Lung (tissue), 12 donors: ENCODE results near the gene LHPP. TPM values are rescaled to one million over a fixed set of nuclear protein-coding genes. Genes with fewer than 3 reads are reported as not detected.

ENCODE experiments used
- ATAC-seq: fragments of 200-7000 bp; cut with Tn5 transposase; one replicate; pipeline ENCODE4 v1.9.1; 2020; ENCODE audit warnings: moderate number of reproducible peaks; ENCODE audit not compliant: insufficient read depth, low FRiP score
- DNase-seq, 3 donors: peaks; one replicate each; pipeline ENCODE4 v3.0.0-alpha.2; 2013 to 2017
- H3K27ac ChIP-seq, 2 donors: one replicate each; pipeline ENCODE4 v1.5.1; 2013; ENCODE audit warnings: mild to moderate bottlenecking in 2 of 2, moderate library complexity in 2 of 2, control low read depth in 1 of 2, inconsistent platforms in 1 of 2, low read depth in 1 of 2, low read length in 1 of 2
- H3K27me3 ChIP-seq, 3 donors: one replicate each; pipeline ENCODE4 v1.5.1; 2013; ENCODE audit warnings: low read length in 2 of 3; ENCODE audit not compliant: control insufficient read depth in 3 of 3, insufficient read depth in 3 of 3
- H3K36me3 ChIP-seq, 4 donors: one replicate each; pipeline ENCODE4 v1.5.1; 2013; ENCODE audit warnings: low read length in 4 of 4, mild to moderate bottlenecking in 1 of 4, moderate library complexity in 1 of 4; ENCODE audit not compliant: control insufficient read depth in 4 of 4, insufficient read depth in 4 of 4
- H3K4me1 ChIP-seq, 5 donors: one replicate each; pipeline ENCODE4 v1.5.1; 2013; ENCODE audit warnings: low read length in 5 of 5, mild to moderate bottlenecking in 2 of 5, moderate library complexity in 1 of 5; ENCODE audit not compliant: control insufficient read depth in 5 of 5, insufficient read depth in 5 of 5
- H3K4me3 ChIP-seq: one replicate; pipeline ENCODE4 v1.5.1; 2013; ENCODE audit warnings: mild to moderate bottlenecking, control low read depth, moderate library complexity
- H3K9ac ChIP-seq, 2 donors: one replicate each; pipeline ENCODE4 v1.5.1; 2013; ENCODE audit warnings: low read length in 2 of 2, control low read depth in 1 of 2; ENCODE audit not compliant: insufficient read depth in 1 of 2
- H3K9me3 ChIP-seq, 4 donors: one replicate each; pipeline ENCODE4 v1.5.1; 2013; ENCODE audit warnings: low read length in 3 of 4, mild to moderate bottlenecking in 1 of 4, moderate library complexity in 1 of 4; ENCODE audit not compliant: control insufficient read depth in 4 of 4, insufficient read depth in 3 of 4
- WGBS, 2 donors: extraction: QIAGEN DNeasy Blood & Tissue Kit; methylation state at CpG; one replicate each; pipeline ENCODE4 v1.1.7; 2013; 5-methylcytosine and 5-hydroxymethylcytosine counted together
- polyA plus RNA-seq, 2 donors: library from polyadenylated mRNA; stranded (reverse); fragments of 200-250 nt; gene quantifications; one replicate each; pipeline ENCODE4 v1.2.1, GENCODE V29; 2013
- total RNA-seq, 2 donors: library from RNA; depleted of rRNA in 1 of 2; stranded (reverse); fragments of >200 nt in 1 of 2; gene quantifications; one replicate each; pipeline ENCODE4 v1.2.1, GENCODE V29; 2014 to 2021
- TF ChIP-seq, protein P1 (sequence below): IDR thresholded peaks from 2 replicates; pipeline ENCODE4 v1.5.1; 2012; ENCODE audit warnings: mild to moderate bottlenecking; ENCODE audit errors: control extremely low read depth, extremely low read depth
- donor health status: control.
- donor health status: control.
- donor health status: Bipolar disorder and iron deficiency.
- donor health status: healthy.
- donor health status: DM: yes; HTN: yes; CAD: no.

Gene LHPP
- total and polyA plus RNA-seq, 4 donors = 7.1 to 18.6 (median 14.8) TPM

- Histone ChIP-seq H3K4me1 (no peaks in the 10 kb centered on the region), H3K9ac (no peak overlapping the region), H3K9me3 (no peaks in the 10 kb centered on the region), H3K27ac (no peak overlapping the region), H3K36me3 (no peaks in the 10 kb centered on the region), H3K27me3 (no peaks in the 10 kb centered on the region), H3K4me3 (no peak overlapping the region)
- TF ChIP-seq, protein P1, sequence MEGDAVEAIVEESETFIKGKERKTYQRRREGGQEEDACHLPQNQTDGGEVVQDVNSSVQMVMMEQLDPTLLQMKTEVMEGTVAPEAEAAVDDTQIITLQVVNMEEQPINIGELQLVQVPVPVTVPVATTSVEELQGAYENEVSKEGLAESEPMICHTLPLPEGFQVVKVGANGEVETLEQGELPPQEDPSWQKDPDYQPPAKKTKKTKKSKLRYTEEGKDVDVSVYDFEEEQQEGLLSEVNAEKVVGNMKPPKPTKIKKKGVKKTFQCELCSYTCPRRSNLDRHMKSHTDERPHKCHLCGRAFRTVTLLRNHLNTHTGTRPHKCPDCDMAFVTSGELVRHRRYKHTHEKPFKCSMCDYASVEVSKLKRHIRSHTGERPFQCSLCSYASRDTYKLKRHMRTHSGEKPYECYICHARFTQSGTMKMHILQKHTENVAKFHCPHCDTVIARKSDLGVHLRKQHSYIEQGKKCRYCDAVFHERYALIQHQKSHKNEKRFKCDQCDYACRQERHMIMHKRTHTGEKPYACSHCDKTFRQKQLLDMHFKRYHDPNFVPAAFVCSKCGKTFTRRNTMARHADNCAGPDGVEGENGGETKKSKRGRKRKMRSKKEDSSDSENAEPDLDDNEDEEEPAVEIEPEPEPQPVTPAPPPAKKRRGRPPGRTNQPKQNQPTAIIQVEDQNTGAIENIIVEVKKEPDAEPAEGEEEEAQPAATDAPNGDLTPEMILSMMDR = no peak
- ATAC-seq (no peak), DNase-seq (no peak)
- WGBS, 2 donors = 90 to 97% methylated on average over 12 of the region's 12 CpGs
Measured at GRCh38 chr10:124601016-124601415, 139.4 kb downstream of the LHPP start.

DNA sequence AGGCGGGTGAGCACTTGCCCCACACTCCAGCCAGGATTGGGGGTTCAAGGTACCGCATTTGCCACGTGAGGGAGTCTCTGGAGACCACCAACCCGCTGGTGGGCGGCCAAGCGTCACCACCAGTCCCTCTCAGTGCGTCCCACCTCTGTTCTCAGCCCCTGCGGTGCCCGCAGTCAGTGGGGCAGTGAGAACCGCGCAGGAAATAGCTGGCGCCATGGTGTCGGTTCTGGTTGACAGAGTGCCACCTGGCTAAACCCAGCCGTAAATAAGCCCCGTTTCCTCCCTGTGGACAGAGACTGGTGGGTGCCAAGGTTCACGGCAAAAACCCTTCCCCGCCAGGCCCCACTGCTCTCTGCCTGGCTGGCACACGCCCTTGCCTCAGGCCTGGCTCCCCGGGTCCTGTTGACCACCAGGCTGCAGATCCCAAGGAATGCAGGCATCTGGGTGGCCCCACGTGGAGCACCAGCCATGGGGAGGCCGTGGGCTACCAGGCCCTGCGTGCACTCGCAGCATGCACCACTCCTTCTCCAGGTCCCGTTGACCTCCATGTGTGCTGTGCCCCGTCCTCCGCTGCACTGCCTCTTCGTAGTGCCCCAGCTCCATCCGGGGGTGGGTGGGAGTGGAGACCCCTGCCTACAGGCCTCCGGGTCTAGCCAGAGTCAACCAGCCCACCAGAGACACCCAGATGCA lies 140.0 kb downstream of the LHPP start:
- WGBS, 2 donors = 89 to 92% methylated on average over 29 of the region's 29 CpGs
- Histone ChIP-seq H3K27me3 (no peaks in the 10 kb centered on the region), H3K9me3 (no peaks in the 10 kb centered on the region), H3K4me1 (peaks cover 0 to 2% (median 0%) of the 10 kb centered on the region in 5 donors), H3K36me3 (no peaks in the 10 kb centered on the region), H3K27ac (no peak overlapping the region), H3K4me3 (no peak overlapping the region), H3K9ac (no peak overlapping the region)
- ATAC-seq = no peak
- no peak for DNase-seq
- TF ChIP-seq, protein P1 = no peak

- Histone ChIP-seq H3K27me3 (no peaks in the 10 kb centered on the region), H3K9ac (no peak overlapping the region), H3K4me3 (no peak overlapping the region), H3K27ac (no peak overlapping the region), H3K9me3 (no peaks in the 10 kb centered on the region), H3K4me1 (peaks cover 0 to 5% (median 0%) of the 10 kb centered on the region in 5 donors), H3K36me3 (no peaks in the 10 kb centered on the region)
- DNase-seq (no peak), ATAC-seq (no peak)
- TF ChIP-seq, protein P1 = no peak
- 87 to 89% methylated on average over 12 of the region's 12 CpGs for WGBS, 2 donors
Measured at GRCh38 chr10:124602121-124602561, 140.5 kb downstream of the LHPP start.
